GM12873 (cell line): ENCODE measurements around the gene CD3D.
A peak's percentile ranks its signal among the peaks of the same experiment; 100 is the strongest.

Experiments
- CTCF ChIP-seq: IDR thresholded peaks from 2 replicates; pipeline ENCODE4 v1.5.1; 2012; ENCODE audit warnings: low read depth, mild to moderate bottlenecking, moderate library complexity, low read length, control low read depth; ENCODE audit not compliant: insufficient read depth; ENCODE audit errors: missing control alignments

The CD3D gene

GRCh38 chr11:118353084-118353710 lies 10.7 kb upstream of the CD3D start:
- peak; percentile 35 for TF ChIP-seq CTCF

GRCh38 chr11:118349475-118349874 lies 7.0 kb upstream of the CD3D start:
- TF ChIP-seq CTCF = no peak

- no peak for TF ChIP-seq CTCF
Measured at GRCh38 chr11:118343981-118344515, 1.5 kb upstream of the CD3D start, which contains the start of gene CD3G. Gene CD3G (plus strand): TSS chr11:118344344. CDS start chr11:118344424, 80 bp downstream.

GRCh38 chr11:118343248-118343647 lies 743 bp upstream of the CD3D start:
- TF ChIP-seq CTCF = no peak

GRCh38 chr11:118341815-118342489 lies 553 bp downstream of the CD3D start:
- no peak for TF ChIP-seq CTCF

- TF ChIP-seq CTCF = no peak
Measured at GRCh38 chr11:118341261-118341660, 1.2 kb downstream of the CD3D start.

GRCh38 chr11:118340449-118340848 lies 2.1 kb downstream of the CD3D start:
- no peak for TF ChIP-seq CTCF
